ENCODE data around the gene MYH2.

- no peak for TF ChIP-seq POLR2AphosphoS5 (IDR thresholded peaks at IDR 0.05)
- TF ChIP-seq CTCF (IDR thresholded peaks at IDR 0.05): no peak
- TF ChIP-seq EP300 (IDR thresholded peaks at IDR 0.05): no peak
- no peak for TF ChIP-seq POLR2A (IDR thresholded peaks at IDR 0.05)
Measured at GRCh38 chr17:10574324-10574723, 24.9 kb upstream of the MYH2 start.
